Measurements from ENCODE around the gene RARB. TPM values are rescaled to one million over a fixed set of nuclear protein-coding genes. Genes with fewer than 3 reads are reported as not detected.

The RARB gene
- total and polyA plus RNA-seq, 5 donors from 2014 or later: 0.12 to 0.20 TPM; not detected in 3

- DNase-seq (no peak), ATAC-seq (ENCODE audit: low read depth in 2 of 2) (no peak)
- peak overlapping the region in 2 of 3 donors; percentile 38 to 55 for H3K27ac Mint-ChIP-seq
- peaks cover 2 to 15% (median 9%) of the 10 kb centered on the region in 4 donors for H3K4me1 Mint-ChIP-seq
- Histone ChIP-seq H3K4me1 (ENCODE audit: control insufficient read depth, insufficient read depth, low read length, poor library complexity, severe bottlenecking) (peaks cover 5% of the 10 kb centered on the region), H3K36me3 (ENCODE audit: control insufficient read depth, insufficient read depth, low read length) (peaks cover 94% of the 10 kb centered on the region), H3K9me3 (ENCODE audit: control insufficient read depth in 2 of 2, low read length in 2 of 2) (no peaks in the 10 kb centered on the region), H3K27ac (ENCODE audit: insufficient read depth, low read length, poor library complexity, severe bottlenecking) (no peak overlapping the region), H3K27me3 (ENCODE audit: control insufficient read depth, insufficient read depth, low read length) (no peaks in the 10 kb centered on the region), H3K4me3 (ENCODE audit: low read depth, low read length) (no peak overlapping the region)
- H3K36me3 Mint-ChIP-seq: peaks cover 48% of the 10 kb centered on the region
- no peaks in the 10 kb centered on the region for H3K27me3 Mint-ChIP-seq
- no peak overlapping the region for H3K4me3 Mint-ChIP-seq
- no peaks in the 10 kb centered on the region for H3K9me3 Mint-ChIP-seq
These were observed 182.7 kb downstream of the RARB start for GRCh38 chr3:25610779-25611178.

- DNase-seq (no peak), ATAC-seq (ENCODE audit: low read depth in 2 of 2) (no peak)
- no peak overlapping the region for H3K27ac ChIP-seq (ENCODE audit: insufficient read depth, low read length, poor library complexity, severe bottlenecking)
- Mint-ChIP-seq H3K27me3 (no peaks in the 10 kb centered on the region), H3K9me3 (no peaks in the 10 kb centered on the region), H3K4me1 (peaks cover 2 to 15% (median 9%) of the 10 kb centered on the region in 4 donors), H3K36me3 (peaks cover 45% of the 10 kb centered on the region), H3K27ac (peak overlapping the region; percentile 38 to 55 (median 54)), H3K4me3 (no peak overlapping the region)
- no peaks in the 10 kb centered on the region for H3K9me3 ChIP-seq (ENCODE audit: control insufficient read depth in 2 of 2, low read length in 2 of 2)
- no peak overlapping the region for H3K4me3 ChIP-seq (ENCODE audit: low read depth, low read length)
- H3K27me3 ChIP-seq (ENCODE audit: control insufficient read depth, insufficient read depth, low read length): no peaks in the 10 kb centered on the region
- peaks cover 5% of the 10 kb centered on the region for H3K4me1 ChIP-seq (ENCODE audit: control insufficient read depth, insufficient read depth, low read length, poor library complexity, severe bottlenecking)
- H3K36me3 ChIP-seq (ENCODE audit: control insufficient read depth, insufficient read depth, low read length): peaks cover 90% of the 10 kb centered on the region
These were observed 183.1 kb downstream of the RARB start for GRCh38 chr3:25611193-25611592.

- ATAC-seq (ENCODE audit: low read depth in 2 of 2) (no peak), DNase-seq (no peak)
- Mint-ChIP-seq H3K36me3 (peaks cover 45% of the 10 kb centered on the region), H3K27ac (peak overlapping the region in 2 of 3 donors; percentile 17 to 44), H3K4me3 (no peak overlapping the region), H3K4me1 (peaks cover 6 to 16% (median 8%) of the 10 kb centered on the region in 4 donors), H3K9me3 (no peaks in the 10 kb centered on the region), H3K27me3 (no peaks in the 10 kb centered on the region)
- Histone ChIP-seq H3K9me3 (ENCODE audit: control insufficient read depth in 2 of 2, low read length in 2 of 2) (no peaks in the 10 kb centered on the region), H3K4me3 (ENCODE audit: low read depth, low read length) (no peak overlapping the region), H3K27me3 (ENCODE audit: control insufficient read depth, insufficient read depth, low read length) (no peaks in the 10 kb centered on the region), H3K4me1 (ENCODE audit: control insufficient read depth, insufficient read depth, low read length, poor library complexity, severe bottlenecking) (peaks cover 5% of the 10 kb centered on the region), H3K36me3 (ENCODE audit: control insufficient read depth, insufficient read depth, low read length) (peaks cover 80% of the 10 kb centered on the region), H3K27ac (ENCODE audit: insufficient read depth, low read length, poor library complexity, severe bottlenecking) (no peak overlapping the region)
These were observed 190.0 kb downstream of the RARB start for GRCh38 chr3:25618028-25618427.

- Mint-ChIP-seq H3K9me3 (no peaks in the 10 kb centered on the region), H3K36me3 (peaks cover 53% of the 10 kb centered on the region), H3K27me3 (no peaks in the 10 kb centered on the region), H3K4me3 (no peak overlapping the region), H3K27ac (peak overlapping the region in 2 of 3 donors; percentile 43 to 87), H3K4me1 (peaks cover 3 to 16% (median 8%) of the 10 kb centered on the region in 4 donors)
- H3K36me3 ChIP-seq (ENCODE audit: control insufficient read depth, insufficient read depth, low read length): peaks cover 80% of the 10 kb centered on the region
- DNase-seq: no peak
- H3K27me3 ChIP-seq (ENCODE audit: control insufficient read depth, insufficient read depth, low read length): no peaks in the 10 kb centered on the region
- H3K9me3 ChIP-seq (ENCODE audit: control insufficient read depth in 2 of 2, low read length in 2 of 2): no peaks in the 10 kb centered on the region
- no peak overlapping the region for H3K4me3 ChIP-seq (ENCODE audit: low read depth, low read length)
- H3K27ac ChIP-seq (ENCODE audit: insufficient read depth, low read length, poor library complexity, severe bottlenecking): no peak overlapping the region
- H3K4me1 ChIP-seq (ENCODE audit: control insufficient read depth, insufficient read depth, low read length, poor library complexity, severe bottlenecking): peaks cover under 1% of the 10 kb centered on the region
- no peak for ATAC-seq (ENCODE audit: low read depth in 2 of 2)
These were observed 191.3 kb downstream of the RARB start for GRCh38 chr3:25619382-25619781.

- peak overlapping the region in 1 of 3 donors; percentile 8 for H3K27ac Mint-ChIP-seq
- H3K36me3 ChIP-seq (ENCODE audit: control insufficient read depth, insufficient read depth, low read length): peaks cover 81% of the 10 kb centered on the region
These were observed 192.4 kb downstream of the RARB start for GRCh38 chr3:25620493-25620892.

GRCh38 chr3:25621087-25621486 lies 193.0 kb downstream of the RARB start:
- H3K36me3 Mint-ChIP-seq: peaks cover 55% of the 10 kb centered on the region
- no peaks in the 10 kb centered on the region for H3K9me3 Mint-ChIP-seq
- Histone ChIP-seq H3K27me3 (ENCODE audit: control insufficient read depth, insufficient read depth, low read length) (no peaks in the 10 kb centered on the region), H3K4me1 (ENCODE audit: control insufficient read depth, insufficient read depth, low read length, poor library complexity, severe bottlenecking) (no peaks in the 10 kb centered on the region), H3K36me3 (ENCODE audit: control insufficient read depth, insufficient read depth, low read length) (peaks cover 84% of the 10 kb centered on the region), H3K27ac (ENCODE audit: insufficient read depth, low read length, poor library complexity, severe bottlenecking) (no peak overlapping the region), H3K9me3 (ENCODE audit: control insufficient read depth in 2 of 2, low read length in 2 of 2) (no peaks in the 10 kb centered on the region), H3K4me3 (ENCODE audit: low read depth, low read length) (no peak overlapping the region)
- peaks cover 0 to 10% (median 7%) of the 10 kb centered on the region in 4 donors for H3K4me1 Mint-ChIP-seq
- no peak overlapping the region for H3K4me3 Mint-ChIP-seq
- ATAC-seq (ENCODE audit: low read depth in 2 of 2): no peak
- no peak for DNase-seq
- peak overlapping the region in 1 of 3 donors; percentile 11 for H3K27ac Mint-ChIP-seq
- no peaks in the 10 kb centered on the region for H3K27me3 Mint-ChIP-seq

More at GRCh38 chr3:25620493-25620892, 192.4 kb downstream of the RARB start:
- H3K9me3 ChIP-seq (ENCODE audit: control insufficient read depth in 2 of 2, low read length in 2 of 2): no peaks in the 10 kb centered on the region
- H3K27ac ChIP-seq (ENCODE audit: insufficient read depth, low read length, poor library complexity, severe bottlenecking): no peak overlapping the region
- DNase-seq (no peak), ATAC-seq (ENCODE audit: low read depth in 2 of 2) (no peak)
- no peaks in the 10 kb centered on the region for H3K4me1 ChIP-seq (ENCODE audit: control insufficient read depth, insufficient read depth, low read length, poor library complexity, severe bottlenecking)
- Mint-ChIP-seq H3K9me3 (no peaks in the 10 kb centered on the region), H3K4me3 (no peak overlapping the region), H3K4me1 (peaks cover 0 to 10% (median 7%) of the 10 kb centered on the region in 4 donors), H3K36me3 (peaks cover 52% of the 10 kb centered on the region), H3K27me3 (no peaks in the 10 kb centered on the region)
- no peaks in the 10 kb centered on the region for H3K27me3 ChIP-seq (ENCODE audit: control insufficient read depth, insufficient read depth, low read length)
- H3K4me3 ChIP-seq (ENCODE audit: low read depth, low read length): no peak overlapping the region

GRCh38 chr3:25631989-25632388 lies 203.9 kb downstream of the RARB start:
- no peaks in the 10 kb centered on the region for H3K9me3 Mint-ChIP-seq
- no peak for DNase-seq
- H3K4me3 Mint-ChIP-seq: no peak overlapping the region
- ATAC-seq (ENCODE audit: low read depth in 2 of 2): no peak
- H3K4me1 Mint-ChIP-seq: peaks cover 5 to 27% (median 12%) of the 10 kb centered on the region in 4 donors
- peak overlapping the region in 1 of 3 donors; percentile 67 for H3K27ac Mint-ChIP-seq
- Histone ChIP-seq H3K4me1 (ENCODE audit: control insufficient read depth, insufficient read depth, low read length, poor library complexity, severe bottlenecking) (no peaks in the 10 kb centered on the region), H3K36me3 (ENCODE audit: control insufficient read depth, insufficient read depth, low read length) (peaks cover 92% of the 10 kb centered on the region), H3K4me3 (ENCODE audit: low read depth, low read length) (no peak overlapping the region), H3K27ac (ENCODE audit: insufficient read depth, low read length, poor library complexity, severe bottlenecking) (no peak overlapping the region), H3K27me3 (ENCODE audit: control insufficient read depth, insufficient read depth, low read length) (no peaks in the 10 kb centered on the region), H3K9me3 (ENCODE audit: control insufficient read depth in 2 of 2, low read length in 2 of 2) (no peaks in the 10 kb centered on the region)
- peaks cover 45% of the 10 kb centered on the region for H3K36me3 Mint-ChIP-seq
- H3K27me3 Mint-ChIP-seq: no peaks in the 10 kb centered on the region

GRCh38 chr3:25633919-25634318 lies 205.9 kb downstream of the RARB start:
- Mint-ChIP-seq H3K36me3 (peaks cover 46% of the 10 kb centered on the region), H3K4me1 (peaks cover 5 to 32% (median 16%) of the 10 kb centered on the region in 4 donors)

More at GRCh38 chr3:25633919-25634318, 205.9 kb downstream of the RARB start:
- Histone ChIP-seq H3K27ac (ENCODE audit: insufficient read depth, low read length, poor library complexity, severe bottlenecking) (no peak overlapping the region), H3K4me1 (ENCODE audit: control insufficient read depth, insufficient read depth, low read length, poor library complexity, severe bottlenecking) (no peaks in the 10 kb centered on the region), H3K36me3 (ENCODE audit: control insufficient read depth, insufficient read depth, low read length) (peaks cover 85% of the 10 kb centered on the region), H3K27me3 (ENCODE audit: control insufficient read depth, insufficient read depth, low read length) (no peaks in the 10 kb centered on the region), H3K4me3 (ENCODE audit: low read depth, low read length) (no peak overlapping the region), H3K9me3 (ENCODE audit: control insufficient read depth in 2 of 2, low read length in 2 of 2) (no peaks in the 10 kb centered on the region)
- Mint-ChIP-seq H3K27me3 (no peaks in the 10 kb centered on the region), H3K9me3 (no peaks in the 10 kb centered on the region), H3K4me3 (no peak overlapping the region), H3K27ac (peak overlapping the region in 2 of 3 donors; percentile 39 to 69)
- ATAC-seq (ENCODE audit: low read depth in 2 of 2) (no peak), DNase-seq (no peak)

All from CD4-positive, CD25-positive, alpha-beta regulatory T cell (primary cell).